T-helper 2 cell treated with Interferon-gamma antibody and Interleukin-4, amounts not matched to agents 100 ng/mL and 5 ng/mL, for 36 hours (primary cell): ENCODE results near the gene RETSAT. TPM values are rescaled to one million over a fixed set of nuclear protein-coding genes. Genes with fewer than 3 reads are reported as not detected.
"Not testable (repeated sequence)": the region's sequence is repeated elsewhere in the genome, so short reads cannot be mapped to it uniquely, and the experiment has no call there.

Experiments
- intact Hi-C: fragments of 100-400 bp; cut with micrococcal nuclease; formaldehyde crosslinking; loops from one replicate; pipeline ENCODE4 v1.15.1; 2023
- total RNA-seq: library from RNA; stranded (reverse); gene quantifications from 2 replicates; pipeline ENCODE4 v1.2.3, GENCODE V29; 2022

The RETSAT gene
- 25.2 and 25.3 TPM in 2 replicates for total RNA-seq

GRCh38 chr2:85354286-85355072 lies at the start of gene RETSAT, which contains the start of gene ELMOD3:
Gene RETSAT, minus strand, starts transcription at chr2:85354528. Its CDS starts 21 bp downstream, at chr2:85354507.
Gene ELMOD3, plus strand, starts transcription at chr2:85354769. Its CDS starts 2,430 bp downstream, at chr2:85357199.
- intact Hi-C loops, result loop anchor here (1.0 to 5.0 kb wide), 9 partner anchors 26 to 752 kb away; partner anchors contain the start of genes GGCX, PTCD3, SH2D6 and USP39

DNA sequence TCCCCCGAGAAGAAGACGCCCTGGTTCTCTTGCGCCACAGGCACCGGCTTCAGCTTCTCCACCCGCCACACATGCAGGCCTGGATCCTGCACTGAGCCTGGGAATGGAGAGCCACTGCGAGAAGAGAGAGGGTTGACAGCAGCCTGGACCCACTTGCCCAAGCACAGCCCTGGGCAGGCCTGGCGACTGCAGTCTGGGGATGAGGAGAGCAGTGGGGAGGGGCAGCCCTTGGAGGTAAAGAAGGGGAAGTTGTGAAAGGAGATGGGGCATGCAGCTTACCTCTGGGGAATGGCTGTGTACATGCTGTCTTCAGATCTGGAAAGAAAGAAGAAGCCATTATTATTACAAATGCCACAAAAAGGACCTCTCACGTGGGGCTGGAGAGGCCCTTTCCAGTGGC lies 47.5 kb upstream of the RETSAT start:
- intact Hi-C loops, result no loop called here

DNA sequence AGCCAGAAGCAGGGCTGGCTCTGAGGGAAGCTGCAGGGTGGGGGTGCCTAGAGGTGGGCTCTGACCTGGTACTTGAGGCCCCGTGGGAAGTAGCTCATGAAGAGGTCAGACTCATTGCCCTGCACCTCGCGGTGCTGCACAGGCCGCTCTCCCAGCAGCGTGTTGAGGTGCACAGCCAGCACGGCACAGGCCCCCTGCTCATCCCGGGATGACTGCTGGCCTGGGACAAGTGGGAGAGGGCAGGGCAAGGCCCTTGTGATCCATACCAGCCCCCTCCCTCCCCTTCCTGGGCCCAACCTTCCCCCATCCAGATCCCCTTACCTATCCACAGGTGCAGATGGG lies 47.1 kb upstream of the RETSAT start:
- intact Hi-C loops, result no loop called here

- intact Hi-C loops, result no loop called here
These were observed 46.5 kb upstream of the RETSAT start for GRCh38 chr2:85400541-85401463.

- intact Hi-C loops, result no loop called here
These were observed 45.7 kb upstream of the RETSAT start for GRCh38 chr2:85400023-85400422.

- intact Hi-C loops, result no loop called here
These were observed 44.8 kb upstream of the RETSAT start for GRCh38 chr2:85399183-85399455.

- intact Hi-C loops, result no loop called here
These were observed 44.3 kb upstream of the RETSAT start for GRCh38 chr2:85398426-85399182.

DNA sequence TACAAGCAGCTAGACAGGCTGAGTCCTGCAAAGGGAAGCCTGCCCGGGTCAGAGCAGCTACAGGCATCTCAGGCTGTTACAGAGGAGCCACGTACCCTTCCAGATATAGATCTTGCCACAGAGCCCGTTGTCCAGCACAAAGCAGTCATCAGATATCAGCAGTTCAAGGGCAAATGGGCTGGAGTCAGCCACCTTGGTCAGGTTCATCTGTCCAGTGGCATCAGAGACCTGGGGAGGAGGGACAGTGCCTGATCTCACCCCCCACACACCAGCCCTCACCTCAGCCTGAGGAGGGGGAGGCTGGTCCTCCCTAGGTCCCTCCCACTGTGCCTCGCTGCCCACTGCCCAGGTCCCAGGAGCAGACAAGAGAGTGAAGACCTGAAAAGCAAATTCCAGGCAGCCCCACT lies 43.6 kb upstream of the RETSAT start:
- intact Hi-C loops, result no loop called here

GRCh38 chr2:85396531-85397470 lies 42.5 kb upstream of the RETSAT start:
- intact Hi-C loops, result no loop called here

- intact Hi-C loops, result no loop called here
These were observed 41.7 kb upstream of the RETSAT start for GRCh38 chr2:85395912-85396475.

DNA sequence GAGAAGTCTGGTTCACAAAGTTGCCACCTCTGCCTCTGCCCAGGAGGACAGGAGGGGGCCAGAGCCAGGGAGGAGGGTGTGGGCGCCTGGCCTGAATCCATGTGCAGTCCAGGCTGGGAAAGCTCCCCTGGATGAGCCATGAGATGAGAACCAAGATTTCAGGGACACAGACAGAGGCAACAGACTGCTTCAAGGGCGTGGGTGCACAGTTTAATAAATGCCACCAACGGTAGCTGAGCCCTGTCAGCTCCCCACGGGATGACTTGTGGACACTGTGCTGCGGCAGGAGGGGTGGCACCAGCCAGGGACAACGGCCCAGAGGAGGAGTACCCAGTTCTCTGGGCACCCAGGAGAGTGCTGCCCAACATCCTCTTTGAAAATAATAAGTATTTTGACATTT lies 40.6 kb upstream of the RETSAT start:
- intact Hi-C loops, result loop anchor here (5.0 kb wide), 1 partner anchor 43 kb away; the partner anchor contains the start of genes ELMOD3 and RETSAT

GRCh38 chr2:85394261-85394681 lies 39.9 kb upstream of the RETSAT start:
- intact Hi-C loops, result loop anchor here (5.0 kb wide), 1 partner anchor 42 kb away; the partner anchor contains the start of genes ELMOD3 and RETSAT

GRCh38 chr2:85393836-85394235 lies 39.5 kb upstream of the RETSAT start:
- intact Hi-C loops, result loop anchor here (5.0 kb wide), 1 partner anchor 42 kb away; the partner anchor contains the start of genes ELMOD3 and RETSAT

- intact Hi-C loops, result loop anchor here (1.0 to 5.0 kb wide), 3 partner anchors 28 to 161 kb away; partner anchors contain the start of genes ELMOD3, RETSAT and SH2D6
These were observed 36.8 kb upstream of the RETSAT start for GRCh38 chr2:85390941-85391669.

GRCh38 chr2:85388878-85389538 lies 34.7 kb upstream of the RETSAT start:
- intact Hi-C loops, result no loop called here

DNA sequence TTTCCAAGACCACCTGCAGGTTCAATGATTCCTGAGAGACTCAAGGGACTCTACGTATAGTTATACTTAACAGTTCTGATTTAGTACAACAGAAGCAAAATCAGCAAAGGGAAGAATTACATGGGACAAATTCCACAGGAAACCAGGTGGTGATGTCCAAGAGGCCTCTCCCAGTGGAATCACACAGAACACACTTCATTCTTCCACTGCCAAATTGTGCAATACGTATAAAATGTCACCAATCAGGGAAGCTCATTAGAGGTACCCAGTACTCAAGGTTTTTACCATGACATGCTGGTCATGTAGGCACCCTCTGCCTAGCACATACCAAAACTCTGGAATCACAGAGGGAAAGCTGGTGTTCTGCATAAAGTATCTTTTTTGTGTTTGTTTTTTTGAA lies 33.4 kb upstream of the RETSAT start:
- intact Hi-C loops, result no loop called here

DNA sequence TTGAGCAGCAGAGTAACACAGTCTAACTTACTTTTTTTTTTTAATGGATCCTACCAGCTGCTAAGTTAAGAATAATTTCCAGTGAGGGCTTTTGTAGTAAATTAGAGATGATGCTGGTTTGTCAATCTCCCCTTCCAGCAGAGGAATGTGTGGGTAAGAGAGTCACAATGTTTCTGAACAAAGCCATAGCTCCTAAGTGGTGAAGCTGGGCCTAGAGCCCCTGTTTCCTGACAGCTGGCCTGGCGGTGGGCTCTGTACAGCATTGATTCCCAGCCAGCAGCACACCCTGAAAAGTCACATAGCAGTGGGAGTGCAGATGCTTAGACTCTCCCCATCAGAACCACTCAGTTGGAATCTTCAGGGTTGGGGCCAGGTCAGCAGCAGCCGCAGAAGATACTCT lies 31.4 kb upstream of the RETSAT start:
- intact Hi-C loops, result no loop called here

GRCh38 chr2:85383850-85384249 lies 29.5 kb upstream of the RETSAT start:
- intact Hi-C loops, result no loop called here

GRCh38 chr2:85383151-85383550 lies 28.8 kb upstream of the RETSAT start:
- intact Hi-C loops, result not testable (repeated sequence)
